Esophagus squamous epithelium (tissue), 5 donors: ENCODE measurements around the gene SNRPB. TPM values are rescaled to one million over a fixed set of nuclear protein-coding genes. Genes with fewer than 3 reads are reported as not detected.
"Not testable (repeated sequence)": the region's sequence is repeated elsewhere in the genome, so short reads cannot be mapped to it uniquely, and the experiment has no call there.

Experiments used
- DNase-seq: peaks from one replicate; lab custom pipeline; 2025; lab: John Stamatoyannopoulos, UW
- H3K27ac ChIP-seq, 4 donors: fragments of 200-600 bp; sonication (generic); one replicate each; pipeline ENCODE4 v1.5.1; 2016 to 2019; ENCODE audit warnings: mild to moderate bottlenecking in 1 of 4
- H3K27me3 ChIP-seq, 4 donors: fragments of 200-600 bp; sonication (generic); 1 replicate in 3 of 4; 2 replicates in 1 of 4; pipeline versions ENCODE4 v1.5.1 to v1.6.0; 2017 to 2021; ENCODE audit warnings: antibody characterized with exemption in 1 of 4
- H3K36me3 ChIP-seq, 3 donors: fragments of 200-600 bp; sonication (generic); one replicate each; pipeline ENCODE4 v1.5.1; 2016 to 2019
- H3K4me1 ChIP-seq, 3 donors: fragments of 200-600 bp; sonication (generic); one replicate each; pipeline ENCODE4 v1.5.1; 2017 to 2019
- H3K4me3 ChIP-seq, 4 donors: fragments of 200-600 bp; sonication (generic); 1 replicate in 3 of 4; 2 replicates in 1 of 4; pipeline ENCODE4 v1.5.1; 2016 to 2019; ENCODE audit warnings: mild to moderate bottlenecking in 2 of 4, moderate library complexity in 1 of 4
- H3K9me3 ChIP-seq, 3 donors: fragments of 200-600 bp; sonication (generic); one replicate each; pipeline ENCODE4 v1.5.1; 2016 to 2019
- POLR2A ChIP-seq, 4 donors: fragments of 450-650 bp; IDR thresholded peaks; one replicate each; pipeline ENCODE4 v1.6.1; 2017; ENCODE audit warnings: antibody characterized with exemption in 4 of 4, mild to moderate bottlenecking in 4 of 4, moderate library complexity in 3 of 4
- WGBS, 2 donors: methylation state at CpG; one replicate each; pipeline ENCODE4 v1.1.5; 2018; 5-methylcytosine and 5-hydroxymethylcytosine counted together
- intact Hi-C: fragments of 100-400 bp; cut with DNase I; formaldehyde crosslinking; loops from one replicate; pipeline ENCODE4 v1.15.0; 2022
- total RNA-seq, 4 donors: library from RNA; depleted of rRNA; stranded (reverse); fragments of >200 nt; gene quantifications; one replicate each; pipeline ENCODE4 v1.1.0, GENCODE V29; 2016
- TF ChIP-seq, protein P1 (sequence below), 6 experiments: fragments of 450-650 bp in 4 of 6; fragments of 200-600 bp in 2 of 6; sonication (generic) in 2 of 6; IDR thresholded peaks; one replicate each; pipeline ENCODE4 v1.5.1; 2016 to 2019; ENCODE audit warnings: antibody characterized with exemption in 6 of 6, mild to moderate bottlenecking in 4 of 6, moderate library complexity in 4 of 6
- donor health status: DM: yes; HTN: yes; CAD: no.

The SNRPB gene
- total RNA-seq, 4 donors from 2014 or later, result 244 to 393 (median 277) TPM

DNA sequence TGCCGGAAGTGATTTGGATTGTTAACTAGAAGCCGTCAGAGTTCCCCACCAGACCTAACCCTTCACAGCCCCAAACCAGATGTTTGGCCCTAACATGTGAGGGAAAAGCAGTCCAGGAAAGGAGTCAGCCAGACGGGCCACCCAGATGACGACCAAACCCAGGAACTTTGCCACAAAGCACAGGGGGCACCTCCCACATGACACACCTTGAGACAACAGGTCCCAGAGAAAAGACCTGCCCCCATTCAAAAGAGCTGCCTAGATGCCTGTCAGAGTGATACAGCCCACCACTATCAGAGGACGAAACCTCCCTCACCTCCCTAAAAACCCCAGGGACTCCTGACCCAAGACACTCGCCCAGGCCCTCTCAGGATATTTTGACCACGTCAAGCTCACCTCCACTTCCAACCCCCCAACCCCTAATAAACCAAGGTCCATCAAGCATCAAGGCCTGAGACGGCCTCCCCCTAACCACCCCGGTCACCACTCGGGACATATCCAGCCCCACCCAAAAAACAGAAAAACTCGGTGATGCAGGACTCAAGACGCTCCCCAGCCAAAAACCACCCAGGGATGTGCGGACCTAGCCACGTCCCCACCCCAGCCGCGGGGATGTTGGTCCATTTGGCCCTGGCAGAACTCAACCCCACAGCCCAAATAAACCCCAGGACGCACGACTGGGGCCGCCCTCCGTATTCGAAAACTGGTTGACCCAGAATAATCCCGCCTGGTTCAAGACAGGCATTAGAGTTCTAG lies 37.5 kb upstream of the SNRPB start:
- no peaks in the 10 kb centered on the region for H3K9me3 ChIP-seq
- H3K36me3 ChIP-seq, result no peaks in the 10 kb centered on the region
- WGBS, 2 donors, result 11 to 17% methylated on average over 8 to 10 of the region's 22 CpGs
- H3K27me3 ChIP-seq, result no peaks in the 10 kb centered on the region
- H3K4me1 ChIP-seq, result peaks cover 5 to 21% (median 15%) of the 10 kb centered on the region in 3 donors
- no peak for TF ChIP-seq POLR2A (IDR thresholded peaks at IDR 0.05)
- TF ChIP-seq, protein P1, sequence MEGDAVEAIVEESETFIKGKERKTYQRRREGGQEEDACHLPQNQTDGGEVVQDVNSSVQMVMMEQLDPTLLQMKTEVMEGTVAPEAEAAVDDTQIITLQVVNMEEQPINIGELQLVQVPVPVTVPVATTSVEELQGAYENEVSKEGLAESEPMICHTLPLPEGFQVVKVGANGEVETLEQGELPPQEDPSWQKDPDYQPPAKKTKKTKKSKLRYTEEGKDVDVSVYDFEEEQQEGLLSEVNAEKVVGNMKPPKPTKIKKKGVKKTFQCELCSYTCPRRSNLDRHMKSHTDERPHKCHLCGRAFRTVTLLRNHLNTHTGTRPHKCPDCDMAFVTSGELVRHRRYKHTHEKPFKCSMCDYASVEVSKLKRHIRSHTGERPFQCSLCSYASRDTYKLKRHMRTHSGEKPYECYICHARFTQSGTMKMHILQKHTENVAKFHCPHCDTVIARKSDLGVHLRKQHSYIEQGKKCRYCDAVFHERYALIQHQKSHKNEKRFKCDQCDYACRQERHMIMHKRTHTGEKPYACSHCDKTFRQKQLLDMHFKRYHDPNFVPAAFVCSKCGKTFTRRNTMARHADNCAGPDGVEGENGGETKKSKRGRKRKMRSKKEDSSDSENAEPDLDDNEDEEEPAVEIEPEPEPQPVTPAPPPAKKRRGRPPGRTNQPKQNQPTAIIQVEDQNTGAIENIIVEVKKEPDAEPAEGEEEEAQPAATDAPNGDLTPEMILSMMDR (IDR thresholded peaks at IDR 0.05), result no peak
- peak overlapping the region; percentile 56 to 83 (median 74) for H3K4me3 ChIP-seq
- no peak for DNase-seq
- intact Hi-C loops, result no loop called here
- peak overlapping the region; percentile 85 to 93 (median 88) for H3K27ac ChIP-seq

DNA sequence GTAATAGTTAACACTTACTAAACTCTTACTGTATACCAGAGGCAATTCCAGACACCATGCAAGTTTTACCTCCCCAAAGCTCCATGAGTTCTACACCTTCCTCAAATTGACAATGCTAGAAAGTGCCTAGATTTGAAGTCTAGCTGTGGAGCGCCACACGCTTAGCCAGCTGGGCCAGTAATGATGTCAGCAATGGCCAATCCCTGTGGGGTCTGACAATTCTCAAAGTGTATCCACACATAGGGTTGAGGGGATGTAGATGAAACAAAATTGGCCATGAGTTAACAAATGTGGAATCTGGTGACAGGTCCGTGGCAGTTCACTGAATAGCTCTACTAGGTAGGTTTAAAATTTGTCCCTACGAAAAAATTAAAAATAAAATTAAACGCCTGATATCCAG lies 36.9 kb upstream of the SNRPB start:
- H3K27me3 ChIP-seq, result no peaks in the 10 kb centered on the region
- H3K4me3 ChIP-seq, result peak overlapping the region in 3 of 4 donors; percentile 72 to 83 (median 77)
- DNase-seq, result no peak
- TF ChIP-seq, protein P1 (IDR thresholded peaks at IDR 0.05), result no peak
- TF ChIP-seq POLR2A (IDR thresholded peaks at IDR 0.05), result no peak
- 66 to 85% methylated on average over 5 of the region's 5 CpGs for WGBS, 2 donors
- intact Hi-C loops, result no loop called here
- H3K4me1 ChIP-seq, result peaks cover 5 to 21% (median 15%) of the 10 kb centered on the region in 3 donors
- H3K9me3 ChIP-seq, result no peaks in the 10 kb centered on the region
- H3K27ac ChIP-seq, result peak overlapping the region in 3 of 4 donors; percentile 85 to 89 (median 87)
- H3K36me3 ChIP-seq, result no peaks in the 10 kb centered on the region

DNA sequence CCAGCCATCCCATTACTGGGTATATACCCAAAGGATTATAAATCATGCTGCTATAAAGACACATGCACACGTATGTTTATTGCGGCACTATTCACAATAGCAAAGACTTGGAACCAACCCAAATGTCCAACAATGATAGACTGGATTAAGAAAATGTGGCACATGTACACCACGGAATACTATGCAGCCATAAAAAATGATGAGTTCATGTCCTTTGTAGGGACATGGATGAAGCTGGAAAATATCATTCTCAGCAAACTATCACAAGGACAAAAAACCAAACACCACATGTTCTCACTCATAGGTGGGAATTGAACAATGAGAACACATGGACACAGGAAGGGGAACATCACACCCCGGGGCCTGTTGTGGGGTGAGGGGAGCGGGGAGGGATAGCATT lies 35.8 kb upstream of the SNRPB start:
- H3K27me3 ChIP-seq, H3K36me3 ChIP-seq, H3K9me3 ChIP-seq, H3K27ac ChIP-seq, intact Hi-C loops, DNase-seq, H3K4me3 ChIP-seq: not testable (repeated sequence)
- WGBS, 2 donors, result 94 to 97% methylated on average over 2 to 3 of the region's 5 CpGs
- peaks cover 5 to 21% (median 15%) of the 10 kb centered on the region in 3 donors for H3K4me1 ChIP-seq

- H3K4me3 ChIP-seq, H3K9me3 ChIP-seq, H3K27me3 ChIP-seq, H3K27ac ChIP-seq, intact Hi-C loops, DNase-seq: not testable (repeated sequence)
- peaks cover 5 to 20% (median 15%) of the 10 kb centered on the region in 3 donors for H3K4me1 ChIP-seq
- peaks cover 0 to 18% (median 0%) of the 10 kb centered on the region in 3 donors for H3K36me3 ChIP-seq
- 60 to 81% methylated on average over 2 of the region's 2 CpGs for WGBS, 2 donors
Observed at GRCh38 chr20:2504803-2505202, 34.2 kb upstream of the SNRPB start.

GRCh38 chr20:2502808-2503384 lies 32.3 kb upstream of the SNRPB start:
- H3K27ac ChIP-seq, H3K9me3 ChIP-seq, H3K4me3 ChIP-seq, DNase-seq, H3K27me3 ChIP-seq, intact Hi-C loops, H3K4me1 ChIP-seq: not testable (repeated sequence)
- 85 to 90% methylated on average over 2 of the region's 2 CpGs for WGBS, 2 donors
- H3K36me3 ChIP-seq, result peaks cover 0 to 36% (median 3%) of the 10 kb centered on the region in 3 donors

DNA sequence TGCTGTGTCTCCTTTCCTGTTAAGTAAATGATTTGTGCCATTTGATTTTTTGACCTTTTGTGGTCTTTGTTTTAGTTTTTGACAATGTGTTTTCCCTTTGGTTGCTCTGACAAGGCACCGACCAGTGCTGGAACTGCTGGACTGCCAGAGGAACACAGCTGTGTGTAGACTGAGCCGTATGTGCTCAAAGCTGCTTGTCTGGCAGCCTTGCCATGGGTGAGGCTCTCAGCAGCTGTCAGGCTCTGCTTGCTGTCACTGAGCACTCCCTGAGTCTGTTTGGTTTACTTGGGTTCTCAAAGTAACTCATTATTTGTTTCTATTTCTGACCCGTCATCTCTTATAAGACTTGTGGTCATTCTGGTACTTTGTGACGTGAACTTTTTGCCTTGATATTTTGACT lies 15.1 kb upstream of the SNRPB start:
- Histone ChIP-seq H3K4me3 (no peak overlapping the region), H3K27ac (no peak overlapping the region), H3K9me3 (no peaks in the 10 kb centered on the region), H3K27me3 (no peaks in the 10 kb centered on the region), H3K36me3 (peaks cover 10 to 100% (median 34%) of the 10 kb centered on the region in 3 donors), H3K4me1 (no peaks in the 10 kb centered on the region)
- no peak for DNase-seq
- WGBS, 2 donors, result 46 to 59% methylated on average over 4 of the region's 4 CpGs
- intact Hi-C loops, result no loop called here
- no peak for TF ChIP-seq POLR2A (IDR thresholded peaks at IDR 0.05)
- TF ChIP-seq, protein P1 (IDR thresholded peaks at IDR 0.05), result no peak
